HepG2 (cell line): ENCODE data around the gene PTPN3. TPM values are rescaled to one million over a fixed set of nuclear protein-coding genes. Genes with fewer than 3 reads are reported as not detected.

Experiments
- ATF7-NPFF ChIP-seq: sonication (generic); formaldehyde crosslinking; IDR thresholded peaks from 2 replicates; pipeline ENCODE4 v1.8.1; 2023; ENCODE audit warnings: mild to moderate bottlenecking, low read depth, missing genetic modification reagents, moderate library complexity
- BHLHE40 ChIP-seq: IDR thresholded peaks from 2 replicates; pipeline ENCODE4 v1.6.1; 2011; ENCODE audit warnings: low read length, improper control_type of control experiment
- GATAD1 ChIP-seq: IDR thresholded peaks from 2 replicates; pipeline ENCODE4 v1.6.1; 2016; ENCODE audit warnings: missing genetic modification reagents, missing compliant biosample characterization
- MAZ ChIP-seq, 2 experiments: sonication (generic) in 1 of 2; formaldehyde crosslinking in 1 of 2; IDR thresholded peaks; 2 replicates each; pipeline versions ENCODE4 v1.5.0 to v1.6.1; 2012 to 2020; ENCODE audit warnings: low read depth in 2 of 2, mild to moderate bottlenecking in 2 of 2, borderline replicate concordance in 1 of 2, improper control_type of control experiment in 1 of 2, low read length in 1 of 2, missing genetic modification reagents in 1 of 2, moderate library complexity in 1 of 2
- PITX1 ChIP-seq: sonication (generic); formaldehyde crosslinking; IDR thresholded peaks from 2 replicates; pipeline ENCODE4 v1.5.1; 2020; ENCODE audit warnings: mild to moderate bottlenecking, missing genetic modification reagents
- SCMH1 ChIP-seq: sonication (generic); formaldehyde crosslinking; IDR thresholded peaks from 2 replicates; pipeline ENCODE4 v1.9.0; 2021; ENCODE audit warnings: missing genetic modification reagents, mild to moderate bottlenecking, borderline replicate concordance
- SIX1 ChIP-seq: sonication (generic); formaldehyde crosslinking; IDR thresholded peaks from 2 replicates; pipeline ENCODE4 v1.4.0; 2020; ENCODE audit warnings: missing genetic modification reagents, borderline replicate concordance
- SIX4 ChIP-seq: sonication (generic); formaldehyde crosslinking; IDR thresholded peaks from 2 replicates; pipeline ENCODE4 v1.4.0; 2020; ENCODE audit warnings: missing genetic modification reagents
- TOPORS ChIP-seq: sonication (generic); formaldehyde crosslinking; IDR thresholded peaks from 2 replicates; pipeline ENCODE4 v1.8.0; 2023; ENCODE audit warnings: mild to moderate bottlenecking, missing genetic modification reagents
- TRIM24 ChIP-seq: sonication (generic); formaldehyde crosslinking; IDR thresholded peaks from 2 replicates; pipeline ENCODE4 v1.8.0; 2022; ENCODE audit warnings: mild to moderate bottlenecking, missing genetic modification reagents
- ZNF10 ChIP-seq: sonication (generic); formaldehyde crosslinking; IDR thresholded peaks from 2 replicates; pipeline ENCODE4 v1.4.0; 2020; ENCODE audit warnings: mild to moderate bottlenecking, low read depth, missing genetic modification reagents, borderline replicate concordance
- ZNF616 ChIP-seq: sonication (generic); formaldehyde crosslinking; IDR thresholded peaks from 2 replicates; pipeline ENCODE4 v1.5.0; 2020; ENCODE audit warnings: low read depth, mild to moderate bottlenecking, missing genetic modification reagents
- ZNF761 ChIP-seq: sonication (generic); formaldehyde crosslinking; conservative IDR thresholded peaks from 2 replicates; pipeline ENCODE4 v1.4.0; 2020; ENCODE audit warnings: mild to moderate bottlenecking, missing genetic modification reagents
- polyA plus RNA-seq, 8 experiments: library from polyadenylated mRNA; depleted of rRNA in 3 of 8; stranded (reverse) in 7 of 8; unstranded in 1 of 8; fragments of >200 nt; fragmentation: Illumina TruSeq in 4 of 8; extraction: Trizol in 4 of 8; gene quantifications; 2 replicates each; pipeline versions ENCODE4 v1.2.1 to v1.2.3, GENCODE V29; 2011 to 2016; ENCODE audit warnings: low read depth in 4 of 8, missing spikeins in 1 of 8, mixed read lengths in 1 of 8; ENCODE audit not compliant: insufficient read depth in 1 of 8
- total RNA-seq, 5 experiments: library from RNA; depleted of rRNA; stranded (reverse); fragments of >200 nt; fragmentation: Illumina TruSeq; extraction: Trizol; gene quantifications; 2 replicates each; pipeline ENCODE4 v1.2.3, GENCODE V29; 2016; ENCODE audit warnings: low read depth in 1 of 5
- TF ChIP-seq, protein P1 (sequence below): sonication (generic); formaldehyde crosslinking; IDR thresholded peaks from 2 replicates; pipeline ENCODE4 v1.4.0; 2020; ENCODE audit warnings: missing genetic modification reagents
- TF ChIP-seq, protein P2 (sequence below): sonication (generic); formaldehyde crosslinking; IDR thresholded peaks from 2 replicates; pipeline ENCODE4 v1.8.0; 2022; ENCODE audit warnings: missing genetic modification reagents, mild to moderate bottlenecking, borderline replicate concordance
- TF ChIP-seq, protein P3 (sequence below): sonication (generic); IDR thresholded peaks from 2 replicates; pipeline ENCODE4 v1.6.1; 2016; ENCODE audit warnings: low read depth, borderline replicate concordance
- TF ChIP-seq, protein P4 (sequence below): sonication (generic); formaldehyde crosslinking; IDR thresholded peaks from 2 replicates; pipeline ENCODE4 v1.4.0; 2020; ENCODE audit warnings: missing genetic modification reagents
- TF ChIP-seq, protein P5 (sequence below): sonication (generic); formaldehyde crosslinking; IDR thresholded peaks from 2 replicates; pipeline ENCODE4 v1.4.0; 2020; ENCODE audit warnings: mild to moderate bottlenecking, missing genetic modification reagents, borderline replicate concordance
- TF ChIP-seq, protein P6 (sequence below): IDR thresholded peaks from 2 replicates; pipeline ENCODE4 v1.6.1; 2016

The PTPN3 gene
- total and polyA plus RNA-seq, 2 of the 13 experiments (the other 11 are each of a cell fraction or from before 2014, with no cell fraction given) = 5.6 to 20.5 TPM

DNA sequence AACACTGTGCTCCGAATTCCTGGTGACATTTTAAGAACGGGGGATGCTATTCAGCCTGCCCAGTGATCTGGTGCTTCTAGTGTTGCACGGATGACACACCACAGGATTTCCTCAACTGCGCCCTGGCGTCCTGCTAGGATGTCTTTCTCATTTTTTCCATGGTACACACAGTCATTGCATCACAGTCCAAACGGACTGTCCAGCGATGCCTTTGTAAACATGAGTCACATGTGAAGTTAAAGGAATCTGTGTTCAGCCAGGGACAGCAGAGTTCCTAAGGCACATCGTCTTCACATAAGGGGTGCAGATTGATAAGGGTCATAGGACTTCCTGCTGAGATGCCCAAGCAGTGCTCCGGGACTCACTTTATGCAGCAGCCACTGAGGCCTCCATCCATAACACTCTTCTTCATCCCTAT, 9.3 kb upstream of the PTPN3 start (continued):
- TF ChIP-seq, protein P1, sequence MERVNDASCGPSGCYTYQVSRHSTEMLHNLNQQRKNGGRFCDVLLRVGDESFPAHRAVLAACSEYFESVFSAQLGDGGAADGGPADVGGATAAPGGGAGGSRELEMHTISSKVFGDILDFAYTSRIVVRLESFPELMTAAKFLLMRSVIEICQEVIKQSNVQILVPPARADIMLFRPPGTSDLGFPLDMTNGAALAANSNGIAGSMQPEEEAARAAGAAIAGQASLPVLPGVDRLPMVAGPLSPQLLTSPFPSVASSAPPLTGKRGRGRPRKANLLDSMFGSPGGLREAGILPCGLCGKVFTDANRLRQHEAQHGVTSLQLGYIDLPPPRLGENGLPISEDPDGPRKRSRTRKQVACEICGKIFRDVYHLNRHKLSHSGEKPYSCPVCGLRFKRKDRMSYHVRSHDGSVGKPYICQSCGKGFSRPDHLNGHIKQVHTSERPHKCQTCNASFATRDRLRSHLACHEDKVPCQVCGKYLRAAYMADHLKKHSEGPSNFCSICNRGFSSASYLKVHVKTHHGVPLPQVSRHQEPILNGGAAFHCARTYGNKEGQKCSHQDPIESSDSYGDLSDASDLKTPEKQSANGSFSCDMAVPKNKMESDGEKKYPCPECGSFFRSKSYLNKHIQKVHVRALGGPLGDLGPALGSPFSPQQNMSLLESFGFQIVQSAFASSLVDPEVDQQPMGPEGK (CRISPR knock-in tag) = peak; percentile 64
- no peak for TF ChIP-seq MAZ (IDR thresholded peaks at IDR 0.05; ENCODE audit: borderline replicate concordance, low read depth, low read length)
- TF ChIP-seq MAZ (CRISPR knock-in tag; IDR thresholded peaks at IDR 0.05; ENCODE audit: low read depth) = no peak
- TF ChIP-seq SIX1 (CRISPR knock-in tag) = peak; percentile 57; the same call in 1 of the 2 replicates
- TF ChIP-seq ZNF616 (CRISPR knock-in tag) = no peak
- no peak for TF ChIP-seq SCMH1 (CRISPR knock-in tag)
- TF ChIP-seq SIX4 (CRISPR knock-in tag) = peak; percentile 54; the same call in 1 of the 2 replicates
- TF ChIP-seq GATAD1 (CRISPR knock-in tag) = peak; percentile 75
- TF ChIP-seq BHLHE40 = peak; percentile 82
- TF ChIP-seq ATF7-NPFF (CRISPR knock-in tag) = 0 out of 2 replicates have a peak, but pooled peaks have one; percentile 59
- TF ChIP-seq, protein P2, sequence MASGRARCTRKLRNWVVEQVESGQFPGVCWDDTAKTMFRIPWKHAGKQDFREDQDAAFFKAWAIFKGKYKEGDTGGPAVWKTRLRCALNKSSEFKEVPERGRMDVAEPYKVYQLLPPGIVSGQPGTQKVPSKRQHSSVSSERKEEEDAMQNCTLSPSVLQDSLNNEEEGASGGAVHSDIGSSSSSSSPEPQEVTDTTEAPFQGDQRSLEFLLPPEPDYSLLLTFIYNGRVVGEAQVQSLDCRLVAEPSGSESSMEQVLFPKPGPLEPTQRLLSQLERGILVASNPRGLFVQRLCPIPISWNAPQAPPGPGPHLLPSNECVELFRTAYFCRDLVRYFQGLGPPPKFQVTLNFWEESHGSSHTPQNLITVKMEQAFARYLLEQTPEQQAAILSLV (CRISPR knock-in tag) = peak; percentile 25; the same call in 1 of the 2 replicates
- TF ChIP-seq, protein P3, sequence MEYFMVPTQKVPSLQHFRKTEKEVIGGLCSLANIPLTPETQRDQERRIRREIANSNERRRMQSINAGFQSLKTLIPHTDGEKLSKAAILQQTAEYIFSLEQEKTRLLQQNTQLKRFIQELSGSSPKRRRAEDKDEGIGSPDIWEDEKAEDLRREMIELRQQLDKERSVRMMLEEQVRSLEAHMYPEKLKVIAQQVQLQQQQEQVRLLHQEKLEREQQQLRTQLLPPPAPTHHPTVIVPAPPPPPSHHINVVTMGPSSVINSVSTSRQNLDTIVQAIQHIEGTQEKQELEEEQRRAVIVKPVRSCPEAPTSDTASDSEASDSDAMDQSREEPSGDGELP = peak; percentile 86; the same call in 1 of the 2 replicates
- TF ChIP-seq PITX1 (CRISPR knock-in tag) = peak; percentile 64; the same call in 1 of the 2 replicates
- TF ChIP-seq, protein P4, sequence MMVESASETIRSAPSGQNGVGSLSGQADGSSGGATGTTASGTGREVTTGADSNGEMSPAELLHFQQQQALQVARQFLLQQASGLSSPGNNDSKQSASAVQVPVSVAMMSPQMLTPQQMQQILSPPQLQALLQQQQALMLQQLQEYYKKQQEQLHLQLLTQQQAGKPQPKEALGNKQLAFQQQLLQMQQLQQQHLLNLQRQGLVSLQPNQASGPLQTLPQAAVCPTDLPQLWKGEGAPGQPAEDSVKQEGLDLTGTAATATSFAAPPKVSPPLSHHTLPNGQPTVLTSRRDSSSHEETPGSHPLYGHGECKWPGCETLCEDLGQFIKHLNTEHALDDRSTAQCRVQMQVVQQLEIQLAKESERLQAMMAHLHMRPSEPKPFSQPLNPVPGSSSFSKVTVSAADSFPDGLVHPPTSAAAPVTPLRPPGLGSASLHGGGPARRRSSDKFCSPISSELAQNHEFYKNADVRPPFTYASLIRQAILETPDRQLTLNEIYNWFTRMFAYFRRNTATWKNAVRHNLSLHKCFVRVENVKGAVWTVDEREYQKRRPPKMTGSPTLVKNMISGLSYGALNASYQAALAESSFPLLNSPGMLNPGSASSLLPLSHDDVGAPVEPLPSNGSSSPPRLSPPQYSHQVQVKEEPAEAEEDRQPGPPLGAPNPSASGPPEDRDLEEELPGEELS (CRISPR knock-in tag) = peak; percentile 90
- TF ChIP-seq, protein P5, sequence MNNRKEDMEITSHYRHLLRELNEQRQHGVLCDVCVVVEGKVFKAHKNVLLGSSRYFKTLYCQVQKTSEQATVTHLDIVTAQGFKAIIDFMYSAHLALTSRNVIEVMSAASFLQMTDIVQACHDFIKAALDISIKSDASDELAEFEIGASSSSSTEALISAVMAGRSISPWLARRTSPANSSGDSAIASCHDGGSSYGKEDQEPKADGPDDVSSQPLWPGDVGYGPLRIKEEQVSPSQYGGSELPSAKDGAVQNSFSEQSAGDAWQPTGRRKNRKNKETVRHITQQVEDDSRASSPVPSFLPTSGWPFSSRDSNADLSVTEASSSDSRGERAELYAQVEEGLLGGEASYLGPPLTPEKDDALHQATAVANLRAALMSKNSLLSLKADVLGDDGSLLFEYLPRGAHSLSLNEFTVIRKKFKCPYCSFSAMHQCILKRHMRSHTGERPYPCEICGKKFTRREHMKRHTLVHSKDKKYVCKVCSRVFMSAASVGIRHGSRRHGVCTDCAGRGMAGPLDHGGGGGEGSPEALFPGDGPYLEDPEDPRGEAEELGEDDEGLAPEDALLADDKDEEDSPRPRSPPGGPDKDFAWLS = no peak
- no peak for TF ChIP-seq TOPORS
- TF ChIP-seq TRIM24 = no peak
- TF ChIP-seq, protein P6, sequence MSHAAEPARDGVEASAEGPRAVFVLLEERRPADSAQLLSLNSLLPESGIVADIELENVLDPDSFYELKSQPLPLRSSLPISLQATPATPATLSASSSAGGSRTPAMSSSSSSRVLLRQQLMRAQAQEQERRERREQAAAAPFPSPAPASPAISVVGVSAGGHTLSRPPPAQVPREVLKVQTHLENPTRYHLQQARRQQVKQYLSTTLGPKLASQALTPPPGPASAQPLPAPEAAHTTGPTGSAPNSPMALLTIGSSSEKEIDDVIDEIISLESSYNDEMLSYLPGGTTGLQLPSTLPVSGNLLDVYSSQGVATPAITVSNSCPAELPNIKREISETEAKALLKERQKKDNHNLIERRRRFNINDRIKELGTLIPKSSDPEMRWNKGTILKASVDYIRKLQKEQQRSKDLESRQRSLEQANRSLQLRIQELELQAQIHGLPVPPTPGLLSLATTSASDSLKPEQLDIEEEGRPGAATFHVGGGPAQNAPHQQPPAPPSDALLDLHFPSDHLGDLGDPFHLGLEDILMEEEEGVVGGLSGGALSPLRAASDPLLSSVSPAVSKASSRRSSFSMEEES (CRISPR knock-in tag) = peak; percentile 97
- peak; percentile 73; the same call in 1 of the 2 replicates for TF ChIP-seq ZNF761 (CRISPR knock-in tag)
- TF ChIP-seq ZNF10 (CRISPR knock-in tag) = no peak
